CMK (cell line): ENCODE data around the gene GADL1.

Experiments
- DNase-seq: peaks from one replicate; pipeline ENCODE4 v3.0.0-alpha.2; 2010; ENCODE audit warnings: low read depth

The GADL1 gene

DNA sequence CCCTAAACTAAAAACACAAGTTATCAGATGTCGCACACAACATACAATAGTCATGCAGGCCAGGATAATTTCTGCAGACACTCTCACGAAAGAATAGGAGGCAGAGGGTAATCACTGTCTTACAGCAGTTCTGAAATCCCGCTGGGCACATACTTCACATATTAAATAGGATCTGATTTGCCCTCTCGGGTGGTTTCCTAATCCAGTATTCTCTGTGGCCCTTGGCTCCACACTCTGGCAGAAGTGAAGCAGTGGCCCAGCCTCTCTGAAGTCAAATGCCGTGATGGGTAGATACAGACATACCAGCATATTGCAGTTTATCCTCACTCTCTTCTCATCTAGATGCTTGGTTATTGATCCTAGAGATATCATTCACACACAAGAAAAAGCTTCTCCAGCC lies 19.0 kb downstream of the GADL1 start:
- no peak for DNase-seq

DNA sequence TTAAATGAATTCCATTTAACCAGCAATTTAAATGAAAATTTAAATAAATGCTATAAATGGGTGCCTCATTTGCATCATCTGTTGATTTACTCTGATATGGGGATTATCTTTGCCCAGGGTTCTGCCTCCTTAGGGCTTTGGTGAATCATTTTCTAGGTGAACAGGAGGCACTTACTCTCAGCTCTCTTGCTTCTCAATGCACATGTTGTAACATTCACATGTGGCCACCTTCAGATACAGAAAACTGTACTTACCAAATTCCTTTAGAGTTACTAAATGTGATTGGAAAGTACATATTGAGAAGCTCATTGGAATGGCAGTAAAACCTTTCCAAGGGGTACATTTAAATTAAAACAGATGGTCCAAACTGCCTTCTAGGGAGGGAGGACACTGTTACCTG lies 20.8 kb downstream of the GADL1 start:
- DNase-seq = no peak

DNA sequence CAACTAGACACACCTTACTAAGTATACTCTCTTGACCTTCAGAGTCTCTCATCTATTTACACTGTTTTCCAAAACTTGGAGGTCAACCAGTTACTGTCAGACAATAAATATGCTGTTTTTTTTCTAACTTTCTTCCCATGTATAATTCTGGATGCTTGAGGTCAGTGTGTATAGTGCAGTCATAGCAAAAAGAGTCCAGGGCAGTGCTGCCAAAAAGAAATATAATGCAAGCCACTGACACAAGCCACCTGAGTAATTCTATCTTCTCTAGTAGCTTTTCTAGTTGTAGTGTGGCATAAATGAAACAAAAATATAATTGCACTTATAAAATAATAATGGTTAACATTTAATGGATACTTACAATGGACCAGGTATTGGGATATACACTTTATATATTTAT lies 21.6 kb downstream of the GADL1 start:
- DNase-seq = no peak

DNA sequence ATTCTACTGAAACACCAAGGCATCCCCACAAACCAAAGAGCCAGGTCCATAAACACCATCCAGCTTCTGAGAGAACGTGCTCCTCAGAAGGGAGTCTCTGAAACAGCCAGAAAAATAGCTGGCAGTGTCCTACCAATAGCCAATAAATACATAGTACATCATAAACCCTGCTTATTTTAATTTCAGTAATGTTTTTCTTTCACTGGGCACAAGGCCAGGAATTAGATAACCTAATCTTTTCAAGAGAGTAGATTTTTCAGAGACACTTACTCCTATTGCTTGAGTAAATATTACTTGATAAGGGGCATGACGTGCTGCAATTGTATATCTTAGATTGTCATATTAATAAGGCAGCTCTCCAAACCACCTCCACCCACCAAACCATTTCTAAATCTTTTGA lies 22.7 kb downstream of the GADL1 start:
- no peak for DNase-seq

DNA sequence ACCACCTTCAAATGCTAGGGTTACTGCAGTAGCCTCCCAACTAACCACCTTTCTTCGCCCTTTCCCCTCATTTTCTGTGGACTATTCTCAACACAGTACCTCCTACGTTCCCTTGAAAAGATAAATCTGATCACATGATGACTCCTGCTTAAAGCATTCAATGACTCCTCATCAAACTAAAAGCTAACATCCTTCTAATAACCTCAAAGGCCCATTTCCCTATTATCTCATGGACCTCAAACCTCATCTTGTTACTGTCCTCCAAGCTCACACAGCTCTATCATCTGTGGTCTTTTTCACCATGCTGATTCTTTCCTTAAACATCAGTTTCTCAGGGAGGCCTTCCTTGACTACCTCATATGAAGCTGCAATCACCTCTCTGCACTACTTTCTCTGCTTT lies 29.6 kb downstream of the GADL1 start:
- DNase-seq = no peak

DNA sequence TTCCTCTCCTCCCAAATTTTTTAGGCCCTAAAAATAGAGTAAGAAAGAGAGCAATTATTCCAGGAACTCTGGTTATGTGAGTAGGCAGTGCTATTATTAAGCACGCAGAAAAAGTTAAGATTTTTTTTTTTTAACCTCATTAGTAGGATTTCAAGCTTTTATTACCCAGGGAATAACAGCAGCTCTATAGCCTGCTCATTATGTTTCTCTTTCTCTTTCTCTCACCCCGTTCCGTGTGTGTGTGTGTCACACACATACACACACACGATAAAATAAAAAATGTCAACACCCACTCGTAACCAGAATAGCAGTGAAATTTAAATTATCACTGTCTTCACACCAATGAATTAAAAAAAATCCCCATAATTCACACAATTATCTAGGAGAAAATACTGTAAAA lies 30.3 kb downstream of the GADL1 start:
- no peak for DNase-seq

DNA sequence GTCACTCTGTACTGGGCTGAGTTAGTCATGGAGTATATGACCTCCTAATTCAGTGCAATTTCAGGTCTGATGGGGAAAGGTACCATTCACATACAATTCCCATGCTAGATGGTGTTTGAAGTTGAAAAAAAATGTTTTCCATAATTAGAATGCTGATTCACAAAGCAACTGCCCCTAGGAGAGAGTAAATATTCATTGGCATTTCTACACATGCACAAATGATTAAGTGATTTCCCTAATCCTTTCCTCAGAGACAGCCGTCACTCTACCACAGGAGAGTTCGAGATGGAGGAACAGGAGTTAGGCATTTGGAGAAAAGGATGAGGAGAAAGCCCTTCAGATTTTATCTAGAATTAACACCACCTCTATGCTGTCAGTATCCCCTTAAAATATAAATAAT lies 32.5 kb downstream of the GADL1 start:
- no peak for DNase-seq

DNA sequence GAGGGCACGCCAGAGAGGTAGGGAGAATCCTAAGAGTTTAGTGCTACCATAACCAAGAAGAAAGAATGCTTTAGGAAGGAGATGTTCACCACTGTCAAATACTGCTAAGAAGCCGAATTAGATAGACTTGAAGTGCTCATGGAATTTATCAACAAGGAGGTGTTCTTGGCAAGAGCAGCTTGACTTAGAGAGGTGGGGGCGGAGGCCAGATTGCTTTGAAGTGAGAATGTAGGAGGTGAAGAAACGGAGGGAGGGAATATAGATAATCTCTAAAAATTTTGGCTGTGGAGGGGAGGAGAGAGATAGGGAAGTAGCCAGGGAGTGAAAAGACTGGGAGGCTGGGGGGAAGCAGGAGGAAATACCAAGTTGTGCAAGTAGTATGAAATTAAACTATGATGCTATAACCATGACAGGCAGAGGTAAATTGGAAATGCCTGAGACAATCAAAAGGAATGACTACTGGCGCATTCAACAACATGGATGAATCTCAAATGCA lies 35.5 kb downstream of the GADL1 start:
- DNase-seq = no peak

DNA sequence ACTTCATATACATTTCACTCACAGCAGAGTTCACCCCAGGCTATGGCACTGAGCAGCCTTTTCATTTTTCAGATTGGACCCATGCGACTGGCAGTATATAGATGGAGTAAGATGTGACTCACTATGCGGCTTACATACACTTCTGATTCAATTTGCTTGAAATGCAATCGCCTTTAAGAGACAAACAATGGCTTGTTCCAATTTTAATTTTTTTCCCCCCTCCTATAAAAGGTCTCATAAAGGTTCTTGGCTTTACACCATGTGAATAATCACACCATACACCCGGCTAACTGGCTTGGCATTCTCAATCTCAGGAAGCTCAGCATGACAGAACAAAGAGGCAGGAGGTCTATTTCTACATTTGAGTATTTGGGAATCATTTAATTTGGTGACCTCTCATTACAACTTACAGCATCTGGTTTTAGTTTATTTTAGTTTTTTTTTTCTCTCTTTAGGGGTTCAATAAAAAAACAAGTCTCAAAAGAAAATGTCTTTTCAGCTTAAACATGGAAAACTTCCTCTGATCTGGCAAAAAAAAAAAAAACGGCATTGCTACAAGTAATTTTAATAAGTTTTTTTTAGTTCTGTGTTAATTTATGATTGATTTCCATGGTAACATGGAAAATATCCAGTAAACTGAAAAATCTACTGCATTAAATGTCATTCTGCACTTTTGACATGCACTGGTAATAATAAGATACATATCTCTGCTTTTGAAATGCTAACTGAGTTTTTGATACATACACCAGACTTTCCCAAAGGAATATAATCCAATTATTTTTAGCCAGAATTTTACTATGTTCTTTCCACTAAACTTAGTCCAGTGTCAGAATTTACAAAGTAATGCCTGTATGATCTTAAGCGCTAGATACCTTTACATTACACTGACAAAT lies 38.8 kb downstream of the GADL1 start:
- no peak for DNase-seq

DNA sequence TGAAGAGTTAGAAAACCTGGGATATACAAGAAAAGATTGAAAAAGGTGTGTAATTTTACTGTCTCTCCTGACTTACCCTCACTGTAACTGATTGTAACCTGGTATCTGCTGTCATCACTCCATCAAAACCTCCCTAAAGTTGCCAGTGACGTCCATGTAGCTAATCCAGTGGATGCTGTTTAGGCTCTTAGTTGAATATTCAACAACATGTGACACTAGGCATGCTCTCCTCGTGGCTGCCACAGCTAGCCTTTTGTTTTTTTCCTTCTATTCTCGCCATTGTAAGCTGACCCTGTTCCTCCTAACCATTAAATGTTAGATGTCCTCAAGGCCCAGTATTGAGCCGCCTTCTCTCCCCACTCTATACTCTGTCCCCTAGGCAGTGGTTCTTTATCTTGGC lies 41.6 kb downstream of the GADL1 start:
- DNase-seq = no peak

DNA sequence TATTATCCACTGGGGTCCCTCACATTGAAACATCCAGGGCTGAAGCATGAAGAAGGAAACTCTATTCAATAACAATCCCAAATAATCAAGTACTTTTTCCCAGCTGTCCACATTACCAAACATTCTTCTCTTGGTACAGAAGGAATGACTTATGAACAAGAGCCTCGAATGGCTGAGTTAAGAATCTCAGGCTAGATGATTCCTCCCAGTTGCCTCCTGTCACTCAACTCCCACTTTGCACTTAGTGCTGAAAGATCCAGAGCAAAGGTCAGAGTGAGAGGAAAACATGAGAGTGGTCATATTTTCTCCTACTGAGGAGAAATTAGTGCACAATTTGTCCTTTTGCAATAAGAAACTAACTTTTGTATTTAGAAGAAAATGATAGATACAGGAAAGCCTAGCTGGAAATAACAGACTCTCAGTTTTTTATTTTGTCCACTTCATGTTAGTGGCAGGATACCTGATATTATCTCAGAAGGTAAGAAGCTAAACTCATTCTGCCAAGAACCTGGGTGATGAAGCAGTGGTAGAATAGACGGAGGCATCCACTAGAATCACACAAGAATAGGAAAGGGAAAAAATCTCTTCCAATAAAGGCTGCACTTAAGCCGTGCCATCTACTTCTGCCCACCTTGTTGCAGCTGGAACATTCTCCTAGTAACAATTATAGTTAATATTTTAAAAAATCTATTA lies 46.2 kb downstream of the GADL1 start:
- DNase-seq = no peak

DNA sequence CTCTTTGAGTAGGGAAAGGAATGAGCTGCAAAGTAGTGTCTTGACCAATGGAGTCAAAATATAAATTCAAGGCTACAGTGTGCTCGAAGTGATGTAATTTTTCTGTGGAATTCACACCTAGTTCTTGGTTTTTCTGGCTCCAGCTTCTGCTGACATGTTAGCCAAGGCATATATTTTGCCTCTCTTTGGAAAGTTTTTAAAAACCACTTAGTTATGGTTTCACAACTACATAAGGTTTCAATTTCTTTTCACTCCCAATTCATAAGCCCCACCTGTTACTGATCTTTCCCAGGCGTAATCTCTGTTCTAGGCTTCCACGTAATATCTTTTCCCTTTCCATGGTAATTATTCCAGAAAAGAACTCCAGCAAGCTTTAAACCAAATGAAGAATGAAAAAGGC lies 46.9 kb downstream of the GADL1 start:
- DNase-seq = no peak

DNA sequence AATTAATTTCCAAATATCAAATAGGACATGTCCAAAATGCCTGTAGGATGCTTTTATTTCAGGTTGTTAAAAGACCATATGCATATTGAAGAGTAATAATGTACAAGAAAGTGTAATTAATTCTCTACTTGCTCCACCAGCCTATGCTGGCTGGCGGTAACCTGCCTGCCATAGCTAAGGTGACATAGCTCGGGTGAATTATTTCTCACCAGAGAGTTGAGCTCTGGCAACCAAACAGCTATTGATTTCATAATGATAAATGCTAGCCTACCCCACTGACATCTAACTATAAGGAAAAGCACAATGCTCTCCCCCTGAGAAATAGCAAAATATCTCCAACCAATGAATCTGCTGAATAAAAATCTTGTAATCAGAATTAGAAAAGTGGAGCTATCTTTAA lies 48.9 kb downstream of the GADL1 start:
- DNase-seq = no peak

DNA sequence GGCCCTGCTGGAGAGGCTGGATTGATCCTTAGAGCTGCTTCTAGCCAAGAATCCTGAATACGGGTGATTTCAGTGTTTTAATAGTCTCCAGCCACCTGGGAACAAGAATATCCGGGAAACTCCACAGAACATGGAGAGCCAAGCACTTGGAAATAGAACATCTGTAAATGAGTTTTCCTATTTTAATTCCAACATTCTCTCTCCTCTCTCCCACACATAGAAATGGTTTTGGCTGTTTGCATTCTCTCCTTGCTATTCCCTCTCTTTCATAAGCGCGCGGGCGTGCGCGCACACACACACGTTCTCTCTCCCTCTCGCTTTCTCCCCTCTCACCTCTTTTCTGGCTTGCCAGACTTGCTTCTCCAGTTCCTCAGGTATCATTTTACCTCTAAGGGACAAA lies 50.6 kb downstream of the GADL1 start:
- DNase-seq = no peak

DNA sequence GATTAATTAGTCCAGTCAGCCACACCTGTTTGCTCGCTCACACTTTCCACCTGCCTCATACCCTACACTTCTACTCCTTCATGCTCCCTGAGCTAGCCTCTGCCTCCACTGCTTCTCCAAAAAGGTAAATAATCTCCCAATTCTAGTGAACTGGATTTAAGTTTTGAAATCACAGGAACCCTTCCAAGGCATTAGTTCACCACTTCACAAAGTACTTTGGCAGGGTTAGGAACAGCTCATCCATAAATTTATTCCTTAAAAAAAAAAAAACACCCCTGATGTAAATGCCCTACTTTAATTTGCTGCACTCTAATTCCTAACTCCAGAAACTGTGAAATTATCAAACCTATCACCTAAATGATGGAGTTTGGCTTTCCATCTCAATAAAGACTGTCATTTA lies 58.3 kb downstream of the GADL1 start:
- no peak for DNase-seq

DNA sequence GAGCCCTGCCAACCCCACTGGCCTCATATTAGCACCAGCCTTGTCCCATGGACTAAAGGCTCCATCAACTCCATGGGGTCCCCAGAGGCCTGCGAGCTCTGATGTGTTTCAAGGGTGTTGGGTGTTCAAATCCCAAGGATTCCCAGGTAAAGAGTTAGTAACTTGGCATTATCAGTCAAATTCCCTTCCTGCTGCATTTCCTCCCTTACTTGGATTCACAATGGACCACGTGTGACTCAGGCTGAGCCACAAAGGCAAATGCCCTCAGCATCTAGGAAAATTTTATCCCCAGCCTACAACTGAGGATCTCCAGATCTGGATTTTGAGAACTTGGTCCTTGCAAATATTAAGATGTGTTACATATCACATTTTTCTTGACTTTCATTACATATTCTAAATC lies 58.8 kb downstream of the GADL1 start:
- no peak for DNase-seq

DNA sequence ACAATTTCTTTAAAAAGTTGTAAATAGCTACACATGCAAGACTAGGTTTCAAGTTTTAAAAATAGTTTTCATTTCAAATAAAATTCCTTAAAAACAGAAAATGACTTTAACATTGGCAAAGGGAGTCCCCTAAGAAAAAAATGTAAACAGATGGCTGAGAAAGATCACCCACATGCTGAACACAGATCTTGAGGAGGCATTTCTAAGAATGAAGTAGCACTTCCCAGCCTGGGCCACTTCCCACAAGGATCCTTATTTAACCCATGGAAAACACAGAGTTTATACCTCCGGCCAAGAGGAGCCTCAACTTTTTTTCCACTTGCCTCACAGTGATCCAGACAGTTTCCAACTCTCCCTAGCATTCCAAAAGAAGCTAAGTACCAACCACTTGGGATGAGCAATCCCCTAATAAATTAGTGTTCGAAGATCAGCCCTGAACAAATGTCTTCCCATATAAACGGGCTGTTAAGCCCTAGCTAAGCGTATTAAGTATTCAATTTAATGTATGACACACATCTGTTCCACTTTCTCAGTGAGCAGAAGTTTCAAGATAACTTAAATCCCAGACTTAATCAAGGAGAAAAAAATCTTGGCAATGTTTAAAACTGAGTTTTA lies 61.4 kb downstream of the GADL1 start:
- DNase-seq = no peak

DNA sequence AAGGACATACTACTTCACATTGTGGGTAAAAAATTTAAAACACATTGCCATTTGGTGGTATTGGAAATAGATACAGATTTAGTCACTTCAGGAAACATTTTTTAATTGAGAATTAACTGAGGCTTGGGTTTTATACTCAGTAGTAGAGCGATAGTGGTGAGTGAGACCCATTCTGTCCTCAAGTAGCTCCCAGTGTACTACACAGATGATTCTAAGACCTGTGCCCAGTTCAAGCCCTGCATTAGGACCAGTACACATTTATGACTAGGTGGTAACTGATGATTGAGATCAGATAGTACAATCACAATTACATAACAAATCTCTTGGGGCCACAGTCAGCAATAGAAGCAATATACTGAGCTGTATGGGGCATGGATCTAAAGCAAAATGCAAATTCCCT lies 67.4 kb downstream of the GADL1 start:
- no peak for DNase-seq

DNA sequence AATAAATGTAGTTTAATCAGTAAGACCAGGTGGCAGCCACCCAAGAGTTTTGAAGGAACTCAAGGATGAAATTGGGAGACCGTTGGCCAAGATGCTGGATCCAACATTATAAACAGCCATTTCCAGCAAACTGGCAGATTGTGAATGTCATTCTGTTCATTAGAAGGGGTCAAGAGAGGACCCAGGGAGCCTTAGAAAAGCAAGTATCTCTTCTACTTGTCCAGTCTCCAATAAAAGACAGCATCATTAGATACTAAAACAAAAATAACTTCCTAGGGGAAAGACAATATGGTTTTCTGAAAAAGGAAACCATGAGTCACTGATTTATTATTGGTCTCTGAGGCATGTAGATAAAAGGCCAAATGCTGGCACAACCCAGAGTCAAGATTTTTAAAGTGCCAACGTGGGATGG lies 67.9 kb downstream of the GADL1 start:
- no peak for DNase-seq

DNA sequence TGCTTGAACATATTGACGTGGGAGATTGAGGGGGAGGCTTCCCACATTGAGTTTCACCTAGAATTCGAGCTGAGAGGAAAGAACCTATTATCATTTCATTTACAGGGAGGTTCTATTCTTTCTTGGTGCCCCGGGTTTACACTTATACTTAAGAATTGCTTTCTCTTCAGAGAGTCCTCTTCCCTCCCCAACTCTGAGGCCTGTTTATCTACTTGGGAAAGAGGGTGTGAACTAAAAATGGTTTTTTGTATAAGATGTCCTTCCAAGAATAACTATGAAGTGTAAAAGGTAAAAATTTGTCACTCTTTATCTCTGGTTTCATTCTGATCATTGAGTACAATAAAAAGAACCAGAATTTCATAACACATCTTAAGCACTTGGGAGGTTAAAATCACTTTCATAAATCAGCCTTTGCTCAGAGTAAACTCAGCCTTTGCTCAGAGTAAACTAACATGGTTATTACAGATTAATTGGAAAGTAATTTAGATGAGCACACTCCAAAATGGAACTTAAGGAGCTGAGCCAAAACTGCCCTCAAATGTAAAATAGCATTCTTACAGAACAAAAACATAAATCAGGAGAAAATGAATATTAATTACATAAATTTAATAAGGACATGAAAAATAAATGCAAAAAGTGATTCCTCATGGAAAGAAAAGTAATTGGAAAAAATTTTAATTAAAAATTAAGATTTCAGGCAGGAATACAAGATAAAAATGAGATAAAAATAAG lies 75.2 kb downstream of the GADL1 start:
- no peak for DNase-seq

DNA sequence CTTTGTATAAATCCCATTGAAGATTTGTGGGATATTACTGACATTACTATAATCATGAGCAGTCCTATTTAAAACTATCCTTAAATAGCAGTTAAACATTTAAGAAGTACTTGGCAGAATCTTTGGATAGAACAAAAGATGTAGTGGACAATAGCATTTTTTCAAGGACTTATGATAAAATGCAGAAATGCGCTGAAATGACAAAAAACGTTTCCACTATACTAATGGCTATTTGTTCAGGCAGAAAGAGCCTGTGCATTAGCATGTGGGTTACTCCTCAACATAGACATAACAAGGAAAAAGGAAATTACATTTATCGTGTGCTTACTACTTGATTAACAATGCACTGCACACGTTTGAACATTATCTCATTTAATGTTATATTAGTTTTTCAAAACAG lies 80.7 kb downstream of the GADL1 start:
- DNase-seq = no peak

DNA sequence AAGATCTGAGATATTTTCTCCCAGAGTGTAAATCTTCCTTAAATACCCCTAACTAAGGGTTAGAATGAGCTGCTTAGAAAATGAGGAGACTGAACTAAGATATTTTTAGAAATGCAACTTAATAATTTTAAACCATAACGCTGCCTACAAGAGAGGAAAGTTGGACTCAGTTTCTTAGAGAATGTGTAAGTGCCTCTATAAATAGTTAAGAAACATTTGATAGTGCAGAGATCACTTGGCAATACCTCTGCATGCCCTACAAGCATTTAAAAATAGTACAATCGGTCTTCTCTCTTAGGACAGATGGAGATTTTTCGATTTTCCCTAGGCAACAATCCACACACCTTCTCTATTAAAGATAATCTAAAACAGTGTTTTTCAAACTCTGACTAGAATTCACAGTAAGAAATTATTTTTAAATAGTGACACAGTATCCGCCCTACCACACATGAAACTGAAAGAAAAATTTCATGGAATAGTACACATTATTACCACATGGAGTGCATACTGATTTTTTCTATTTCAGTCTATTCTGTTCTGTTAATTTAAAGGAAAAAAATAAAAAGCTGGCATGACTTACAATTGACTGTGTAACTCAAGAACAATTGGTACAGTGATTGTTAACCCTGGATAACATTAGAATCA lies 83.2 kb downstream of the GADL1 start:
- no peak for DNase-seq
